DND-41 (cell line): ENCODE data around the gene RAC2.

ENCODE experiments used
- ATAC-seq: fragments of 200-7000 bp; cut with Tn5 transposase; 3 replicates; pipeline ENCODE4 v1.9.1; 2021; ENCODE audit warnings: low read depth; ENCODE audit not compliant: insufficient read depth
- DNase-seq: peaks from one replicate; pipeline ENCODE4 v3.0.0-alpha.2; 2020
- H2AFZ ChIP-seq: 2 replicates; pipeline ENCODE4 v1.6.0; 2012; ENCODE audit warnings: low read depth, low read length
- H3K27ac ChIP-seq: 2 replicates; pipeline ENCODE4 v1.5.1; 2012; ENCODE audit warnings: low read length, inconsistent platforms
- H3K27me3 ChIP-seq: fragments of 200-600 bp; sonication (generic); 2 replicates; pipeline ENCODE4 v1.6.0; 2012; ENCODE audit warnings: low read length, mild to moderate bottlenecking, inconsistent platforms; ENCODE audit not compliant: insufficient read depth, poor library complexity
- H3K36me3 ChIP-seq: 2 replicates; pipeline ENCODE4 v1.5.1; 2012; ENCODE audit warnings: low read length, inconsistent platforms; ENCODE audit not compliant: insufficient read depth
- H3K4me1 ChIP-seq: 2 replicates; pipeline ENCODE4 v1.5.1; 2012; ENCODE audit warnings: mild to moderate bottlenecking, low read length; ENCODE audit not compliant: insufficient read depth
- H3K4me2 ChIP-seq: 2 replicates; pipeline ENCODE4 v1.6.0; 2012; ENCODE audit warnings: mild to moderate bottlenecking, moderate library complexity, low read length, inconsistent platforms; ENCODE audit not compliant: insufficient read depth
- H3K4me3 ChIP-seq, 2 experiments: fragments of 200-600 bp in 1 of 2; shearing (Covaris generic) in 1 of 2; 2 replicates each; pipeline ENCODE4 v1.5.1; 2012 to 2016; ENCODE audit warnings: inconsistent platforms in 2 of 2, low read length in 2 of 2, mild to moderate bottlenecking in 2 of 2, low read depth in 1 of 2, moderate library complexity in 1 of 2
- H3K79me2 ChIP-seq: 2 replicates; pipeline ENCODE4 v1.6.0; 2012; ENCODE audit warnings: low read length, inconsistent platforms; ENCODE audit not compliant: insufficient read depth
- H3K9ac ChIP-seq: 2 replicates; pipeline ENCODE4 v1.6.0; 2012; ENCODE audit warnings: low read depth, mild to moderate bottlenecking, inconsistent platforms, low read length, moderate library complexity
- H3K9me3 ChIP-seq: 2 replicates; pipeline ENCODE4 v1.5.1; 2012; ENCODE audit warnings: low read length, moderate library complexity, mild to moderate bottlenecking, inconsistent platforms; ENCODE audit not compliant: insufficient read depth, severe bottlenecking
- H4K20me1 ChIP-seq: 2 replicates; pipeline ENCODE4 v1.6.0; 2012; ENCODE audit warnings: low read length; ENCODE audit not compliant: insufficient read depth
- EZH2 ChIP-seq: IDR thresholded peaks from 3 replicates; pipeline ENCODE4 v1.6.1; 2012; ENCODE audit warnings: borderline replicate concordance, low read depth, mild to moderate bottlenecking, moderate library complexity, low read length, inconsistent platforms; ENCODE audit not compliant: severe bottlenecking
- TF ChIP-seq, protein P1 (sequence below): IDR thresholded peaks from 2 replicates; pipeline ENCODE4 v1.5.1; 2012; ENCODE audit warnings: borderline replicate concordance, low read length, moderate library complexity, mild to moderate bottlenecking; ENCODE audit not compliant: poor library complexity, severe bottlenecking; ENCODE audit errors: extremely low read depth

The RAC2 gene

GRCh38 chr22:37181681-37182080 lies 62.4 kb downstream of the RAC2 start:
- H3K9ac ChIP-seq = no peak overlapping the region
- ATAC-seq (no peak), DNase-seq (no peak)
- no peak overlapping the region for H3K27ac ChIP-seq
- peaks cover 4% of the 10 kb centered on the region for H3K27me3 ChIP-seq
- no peaks in the 10 kb centered on the region for H3K79me2 ChIP-seq
- H3K36me3 ChIP-seq = no peaks in the 10 kb centered on the region
- H4K20me1 ChIP-seq = no peaks in the 10 kb centered on the region
- H3K4me3 ChIP-seq = no peak overlapping the region
- no peaks in the 10 kb centered on the region for H3K9me3 ChIP-seq
- H3K4me1 ChIP-seq = peaks cover 6% of the 10 kb centered on the region
- H2AFZ ChIP-seq = no peak overlapping the region
- TF ChIP-seq EZH2 = no peak
- TF ChIP-seq, protein P1, sequence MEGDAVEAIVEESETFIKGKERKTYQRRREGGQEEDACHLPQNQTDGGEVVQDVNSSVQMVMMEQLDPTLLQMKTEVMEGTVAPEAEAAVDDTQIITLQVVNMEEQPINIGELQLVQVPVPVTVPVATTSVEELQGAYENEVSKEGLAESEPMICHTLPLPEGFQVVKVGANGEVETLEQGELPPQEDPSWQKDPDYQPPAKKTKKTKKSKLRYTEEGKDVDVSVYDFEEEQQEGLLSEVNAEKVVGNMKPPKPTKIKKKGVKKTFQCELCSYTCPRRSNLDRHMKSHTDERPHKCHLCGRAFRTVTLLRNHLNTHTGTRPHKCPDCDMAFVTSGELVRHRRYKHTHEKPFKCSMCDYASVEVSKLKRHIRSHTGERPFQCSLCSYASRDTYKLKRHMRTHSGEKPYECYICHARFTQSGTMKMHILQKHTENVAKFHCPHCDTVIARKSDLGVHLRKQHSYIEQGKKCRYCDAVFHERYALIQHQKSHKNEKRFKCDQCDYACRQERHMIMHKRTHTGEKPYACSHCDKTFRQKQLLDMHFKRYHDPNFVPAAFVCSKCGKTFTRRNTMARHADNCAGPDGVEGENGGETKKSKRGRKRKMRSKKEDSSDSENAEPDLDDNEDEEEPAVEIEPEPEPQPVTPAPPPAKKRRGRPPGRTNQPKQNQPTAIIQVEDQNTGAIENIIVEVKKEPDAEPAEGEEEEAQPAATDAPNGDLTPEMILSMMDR = no peak
- no peak overlapping the region for H3K4me2 ChIP-seq

DNA sequence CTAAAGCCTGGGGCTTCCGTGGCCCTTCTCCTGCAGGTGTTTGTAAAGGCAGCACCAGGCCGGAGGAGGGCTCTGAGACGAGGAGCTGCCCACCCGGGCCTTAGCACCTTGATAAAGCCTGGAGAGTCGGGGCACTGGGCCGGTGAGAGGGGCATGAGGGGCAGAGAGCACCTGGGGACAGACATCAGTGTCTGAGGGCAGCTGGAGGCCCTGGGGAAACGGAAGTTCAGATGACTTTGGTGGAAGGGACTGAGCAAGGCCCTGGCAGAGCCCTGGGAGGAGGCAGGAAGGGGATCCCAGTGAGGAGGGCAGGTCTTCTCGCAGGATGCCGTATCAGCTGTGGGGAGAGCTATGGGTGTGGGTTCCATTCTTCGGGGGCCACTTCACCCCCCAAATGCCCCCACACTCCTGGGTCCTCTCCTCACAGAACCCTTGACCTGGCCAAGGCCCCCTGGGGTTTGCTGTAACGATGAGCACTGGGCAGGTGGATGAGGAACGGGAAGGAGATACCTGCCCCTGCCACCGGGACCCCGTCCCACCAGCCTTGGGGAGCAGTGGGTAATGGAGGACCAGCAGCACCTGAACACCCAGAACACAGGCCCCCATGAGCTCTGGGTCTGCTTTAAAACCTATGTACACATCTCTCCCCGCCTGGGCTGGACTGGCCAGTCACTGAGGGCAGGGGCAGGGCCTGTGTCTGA lies 63.4 kb downstream of the RAC2 start:
- peaks cover 4% of the 10 kb centered on the region for H3K27me3 ChIP-seq
- no peak for DNase-seq
- ATAC-seq = no peak
- no peak overlapping the region for H3K9ac ChIP-seq
- no peaks in the 10 kb centered on the region for H3K4me1 ChIP-seq
- no peak overlapping the region for H3K4me3 ChIP-seq
- H3K4me2 ChIP-seq = no peak overlapping the region
- no peaks in the 10 kb centered on the region for H3K9me3 ChIP-seq
- no peak overlapping the region for H3K27ac ChIP-seq
- no peaks in the 10 kb centered on the region for H3K36me3 ChIP-seq
- no peaks in the 10 kb centered on the region for H4K20me1 ChIP-seq
- H2AFZ ChIP-seq = no peak overlapping the region
- H3K79me2 ChIP-seq = no peaks in the 10 kb centered on the region
- TF ChIP-seq, protein P1 = no peak
- no peak for TF ChIP-seq EZH2

- Histone ChIP-seq H3K4me3 (no peak overlapping the region), H2AFZ (no peak overlapping the region), H3K9ac (no peak overlapping the region), H3K4me1 (no peaks in the 10 kb centered on the region), H3K27ac (no peak overlapping the region), H3K27me3 (peaks cover 4% of the 10 kb centered on the region), H3K9me3 (no peaks in the 10 kb centered on the region), H3K79me2 (no peaks in the 10 kb centered on the region), H3K36me3 (no peaks in the 10 kb centered on the region), H4K20me1 (no peaks in the 10 kb centered on the region), H3K4me2 (no peak overlapping the region)
- no peak for TF ChIP-seq EZH2
- TF ChIP-seq, protein P1 = no peak
- ATAC-seq (no peak), DNase-seq (no peak)
Measured at GRCh38 chr22:37179622-37180420, 64.2 kb downstream of the RAC2 start.
